ENCODE results near the gene PIBF1. TPM values are rescaled to one million over a fixed set of nuclear protein-coding genes. Genes with fewer than 3 reads are reported as not detected.

The PIBF1 gene
- total RNA-seq, 1 experiment from 2014 or later = 30.6 TPM

- intact Hi-C loops (cut with micrococcal nuclease; ENCODE audit: unreplicated experiment) = loop anchor here (5.0 kb wide), 2 partner anchors 212 to 373 kb away; no protein-coding TSS in a partner anchor
- CTCF ChIA-PET = no interaction called here
These were observed 272.8 kb downstream of the PIBF1 start for GRCh38 chr13:73054712-73055111.

GRCh38 chr13:73055813-73056564, 274.1 kb downstream of the PIBF1 start:
- H3K4me3 ChIP-seq (ENCODE audit: low read depth, low read length, poor library complexity, severe bottlenecking) = no peak overlapping the region
- TF ChIP-seq CTCF (conservative IDR thresholded peaks at IDR 0.05; ENCODE audit: low read depth, low read length) = no peak
- no peak for TF ChIP-seq EZH2 (IDR thresholded peaks at IDR 0.05; ENCODE audit: borderline replicate concordance, low read depth, low read length, poor library complexity, severe bottlenecking)
- no peak overlapping the region for H3K27ac ChIP-seq (ENCODE audit: low read depth, low read length, poor library complexity, severe bottlenecking)
- intact Hi-C loops (cut with micrococcal nuclease; ENCODE audit: unreplicated experiment) = loop anchor here (5.0 kb wide), 2 partner anchors 214 to 371 kb away; no protein-coding TSS in a partner anchor
- H3K27me3 ChIP-seq (replicated peaks; ENCODE audit: insufficient read depth, low read depth, low read length, poor library complexity) = no peaks in the 10 kb centered on the region
- H3K9me3 ChIP-seq (ENCODE audit: low read depth, low read length, poor library complexity, severe bottlenecking) = no peaks in the 10 kb centered on the region
- BruUV-seq (replicated peaks) = no TSS peak
- ChIA-PET POLR2A (ENCODE audit: low non-redundant PET) (no interaction called here), CTCF (no interaction called here)
- DNase-seq (ENCODE audit: low spot score) = peak; percentile 45
- H3K4me1 ChIP-seq (ENCODE audit: insufficient read depth, low read length, poor library complexity, severe bottlenecking) = peaks cover 17% of the 10 kb centered on the region
- no peaks in the 10 kb centered on the region for H3K36me3 ChIP-seq (ENCODE audit: insufficient read depth, low read length, poor library complexity, severe bottlenecking)

More at GRCh38 chr13:73054712-73055111, 272.8 kb downstream of the PIBF1 start:
- H3K9me3 ChIP-seq (ENCODE audit: low read depth, low read length, poor library complexity, severe bottlenecking) = no peaks in the 10 kb centered on the region
- no peaks in the 10 kb centered on the region for H3K27me3 ChIP-seq (replicated peaks; ENCODE audit: insufficient read depth, low read depth, low read length, poor library complexity)
- H3K4me1 ChIP-seq (ENCODE audit: insufficient read depth, low read length, poor library complexity, severe bottlenecking) = peaks cover 17% of the 10 kb centered on the region
- H3K4me3 ChIP-seq (ENCODE audit: low read depth, low read length, poor library complexity, severe bottlenecking) = no peak overlapping the region
- H3K36me3 ChIP-seq (ENCODE audit: insufficient read depth, low read length, poor library complexity, severe bottlenecking) = no peaks in the 10 kb centered on the region
- TF ChIP-seq CTCF (conservative IDR thresholded peaks at IDR 0.05; ENCODE audit: low read depth, low read length) (no peak), EZH2 (IDR thresholded peaks at IDR 0.05; ENCODE audit: borderline replicate concordance, low read depth, low read length, poor library complexity, severe bottlenecking) (no peak)
- POLR2A ChIA-PET (ENCODE audit: low non-redundant PET) = no interaction called here
- H3K27ac ChIP-seq (ENCODE audit: low read depth, low read length, poor library complexity, severe bottlenecking) = no peak overlapping the region
- BruUV-seq (replicated peaks) = no TSS peak
- DNase-seq (ENCODE audit: low spot score) = no peak

GRCh38 chr13:73056565-73056962, 274.6 kb downstream of the PIBF1 start:
- H3K9me3 ChIP-seq (ENCODE audit: low read depth, low read length, poor library complexity, severe bottlenecking) = no peaks in the 10 kb centered on the region
- ChIA-PET POLR2A (ENCODE audit: low non-redundant PET) (no interaction called here), CTCF (no interaction called here)
- no peak for DNase-seq (ENCODE audit: low spot score)
- TF ChIP-seq EZH2 (IDR thresholded peaks at IDR 0.05; ENCODE audit: borderline replicate concordance, low read depth, low read length, poor library complexity, severe bottlenecking) (no peak), CTCF (conservative IDR thresholded peaks at IDR 0.05; ENCODE audit: low read depth, low read length) (no peak)
- intact Hi-C loops (cut with micrococcal nuclease; ENCODE audit: unreplicated experiment) = loop anchor here (5.0 kb wide), 2 partner anchors 214 to 371 kb away; no protein-coding TSS in a partner anchor
- peaks cover 17% of the 10 kb centered on the region for H3K4me1 ChIP-seq (ENCODE audit: insufficient read depth, low read length, poor library complexity, severe bottlenecking)
- H3K27me3 ChIP-seq (replicated peaks; ENCODE audit: insufficient read depth, low read depth, low read length, poor library complexity) = no peaks in the 10 kb centered on the region
- no peaks in the 10 kb centered on the region for H3K36me3 ChIP-seq (ENCODE audit: insufficient read depth, low read length, poor library complexity, severe bottlenecking)
- H3K4me3 ChIP-seq (ENCODE audit: low read depth, low read length, poor library complexity, severe bottlenecking) = no peak overlapping the region
- H3K27ac ChIP-seq (ENCODE audit: low read depth, low read length, poor library complexity, severe bottlenecking) = no peak overlapping the region
- no TSS peak for BruUV-seq (replicated peaks)

Data from A673 (cell line).